ENCODE results near the gene TTC24.
"Not testable (repeated sequence)": the region's sequence is repeated elsewhere in the genome, so short reads cannot be mapped to it uniquely, and the experiment has no call there.

The TTC24 gene

DNA sequence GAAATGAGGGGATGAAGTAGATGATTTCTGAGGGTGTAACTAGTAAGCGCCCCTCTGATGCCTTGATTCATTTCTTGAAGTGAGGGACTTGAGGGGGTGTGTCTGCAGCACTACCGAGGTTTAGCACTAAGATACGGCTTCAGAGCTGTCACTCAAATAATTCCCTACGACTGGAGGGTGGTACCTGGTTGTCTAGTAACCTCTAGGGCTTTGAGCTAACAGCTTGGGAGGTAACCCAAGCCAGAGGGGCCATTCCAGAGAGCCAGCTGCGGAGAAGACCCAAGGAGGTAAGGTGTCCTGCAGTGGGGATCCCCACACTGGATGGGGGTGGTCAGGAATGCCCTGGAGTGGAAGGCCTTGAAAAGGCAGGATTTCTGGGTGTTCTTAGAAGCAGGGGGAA is at the start of gene TTC24:
TSS of gene TTC24 (plus strand) at position 252 of the 400 bp plus-strand sequence. CDS start 1,642 bp downstream, outside the sequence.
- DNase-seq = no peak

- DNase-seq = no peak
These were observed 49.5 kb upstream of the TTC24 start for GRCh38 chr1:156530006-156530405.

DNA sequence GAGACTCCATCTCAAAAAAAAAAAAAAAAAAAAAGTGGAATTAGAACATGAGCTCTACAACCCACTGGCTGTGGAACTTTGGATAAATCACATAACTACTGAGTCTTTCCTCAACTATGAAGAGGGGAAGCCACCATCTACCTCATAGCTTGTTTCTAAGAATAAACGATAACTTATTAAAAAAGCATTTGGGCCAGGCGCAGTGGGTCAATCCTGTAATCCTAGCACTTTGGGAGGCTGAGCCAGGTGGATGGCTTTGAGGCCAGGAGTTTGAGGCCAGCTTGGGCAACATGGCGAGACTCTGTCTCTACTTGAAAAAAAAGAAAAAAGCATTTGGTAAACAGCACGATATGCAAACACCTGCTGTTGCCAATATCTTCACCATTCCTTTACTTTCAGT is 47.1 kb upstream of the TTC24 start:
- DNase-seq = no peak

- DNase-seq = no peak
These were observed 45.8 kb upstream of the TTC24 start for GRCh38 chr1:156533568-156534220.

- DNase-seq = no peak
These were observed 45.0 kb upstream of the TTC24 start for GRCh38 chr1:156534424-156535060.

- no peak for DNase-seq
These were observed 42.5 kb upstream of the TTC24 start for GRCh38 chr1:156537027-156537426.

DNA sequence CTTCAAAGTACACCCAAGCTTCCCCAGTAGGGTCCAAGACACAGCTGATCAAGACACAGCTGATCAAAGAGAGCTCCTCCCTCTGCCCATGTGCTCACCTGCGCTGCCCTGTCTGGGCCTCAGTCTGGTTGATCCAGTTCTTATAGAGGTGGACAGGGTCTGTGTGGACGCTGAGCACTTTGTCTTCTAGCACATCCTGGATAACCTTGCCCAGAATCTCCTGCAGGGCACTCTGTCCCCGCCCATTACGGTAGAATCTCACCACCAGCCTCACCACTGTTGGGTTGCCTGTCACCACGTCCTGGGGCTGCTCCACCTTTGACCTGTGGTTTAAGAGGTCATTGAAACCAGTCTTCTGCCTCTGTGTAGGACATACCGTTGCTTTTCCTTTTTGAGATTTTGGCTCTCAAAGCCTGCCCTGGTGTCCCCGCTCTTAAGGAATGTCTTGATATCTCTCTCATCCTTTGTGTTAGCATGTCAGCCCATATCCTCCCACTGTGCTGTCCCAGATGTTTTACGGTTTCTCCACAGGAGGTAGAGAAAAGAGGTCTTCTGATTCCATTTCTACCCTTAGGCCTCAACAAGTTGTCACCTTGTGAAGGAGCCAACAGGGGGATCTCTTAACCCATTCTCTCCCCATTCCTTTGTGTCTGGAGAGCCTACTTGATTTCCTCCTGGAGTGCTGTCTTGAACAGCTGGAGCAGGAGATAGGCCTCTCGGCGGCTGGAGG is 40.6 kb upstream of the TTC24 start:
- DNase-seq = no peak

DNA sequence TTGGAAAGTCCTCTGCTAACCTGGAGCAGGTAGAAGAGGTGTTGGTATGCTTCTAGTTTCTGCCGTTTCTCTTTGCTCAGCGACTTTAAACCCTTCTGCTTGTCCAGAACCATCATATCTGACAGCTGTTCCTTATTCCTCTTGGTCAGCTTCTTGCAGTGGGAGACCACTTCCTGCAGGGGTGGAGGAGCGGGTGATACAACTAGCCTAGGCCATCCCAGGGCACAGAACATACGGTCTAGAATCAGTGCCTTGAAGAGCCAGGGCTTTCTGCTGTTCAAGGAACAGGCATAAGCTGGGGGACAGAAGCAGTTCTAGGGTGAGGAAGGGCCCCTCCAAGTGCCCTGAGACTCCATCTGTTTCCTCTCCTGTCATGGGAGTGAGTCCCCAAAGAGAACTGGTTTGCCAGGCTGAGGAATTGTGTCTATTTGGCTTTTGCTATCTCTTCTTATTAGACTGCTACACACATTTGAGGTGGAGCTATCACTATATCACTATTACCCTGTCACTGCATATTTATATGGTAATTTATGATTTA is 39.6 kb upstream of the TTC24 start:
- no peak for DNase-seq

DNA sequence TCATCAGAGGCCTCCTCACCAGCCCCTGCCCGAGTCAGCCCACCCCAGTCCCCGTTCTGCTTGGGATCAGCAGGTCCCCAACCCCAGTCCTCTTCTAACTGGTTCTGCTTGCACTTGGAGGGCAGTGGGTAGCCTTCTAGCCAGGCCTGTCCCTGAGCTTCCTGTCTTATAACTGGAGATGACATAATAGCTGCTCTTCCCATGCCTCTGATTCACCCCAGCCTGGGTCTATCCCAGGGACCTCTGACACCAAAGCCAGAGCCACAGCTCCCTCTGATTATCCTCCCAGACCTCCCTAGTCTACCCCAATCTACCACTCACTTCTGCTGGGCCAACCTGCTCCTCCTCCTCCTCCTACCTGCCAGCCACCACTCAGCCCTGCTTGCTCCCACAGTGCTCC is 38.6 kb upstream of the TTC24 start:
- no peak for DNase-seq

- DNase-seq = no peak
These were observed 36.5 kb upstream of the TTC24 start for GRCh38 chr1:156543066-156543465.

- no peak for DNase-seq
These were observed 34.9 kb upstream of the TTC24 start for GRCh38 chr1:156544592-156545102.

DNA sequence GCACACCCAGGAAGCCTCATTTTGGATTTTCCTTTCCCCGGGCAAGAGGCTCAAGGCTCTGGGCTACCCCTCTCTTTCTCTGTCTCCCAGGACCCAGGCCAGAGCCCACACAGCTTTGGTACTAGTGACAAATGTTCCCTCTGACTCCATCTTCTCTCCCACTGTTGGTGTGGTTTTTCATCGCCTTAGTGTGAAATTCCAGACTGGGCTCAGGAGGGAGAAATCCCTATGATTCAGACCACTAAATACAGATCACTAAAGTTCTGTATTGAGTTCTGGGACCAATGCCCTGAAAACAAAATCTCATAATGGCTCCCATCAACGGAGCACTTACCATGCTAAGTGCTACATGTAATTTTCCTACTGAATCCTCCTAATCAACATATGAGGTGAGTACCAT is 33.3 kb upstream of the TTC24 start:
- no peak for DNase-seq

DNA sequence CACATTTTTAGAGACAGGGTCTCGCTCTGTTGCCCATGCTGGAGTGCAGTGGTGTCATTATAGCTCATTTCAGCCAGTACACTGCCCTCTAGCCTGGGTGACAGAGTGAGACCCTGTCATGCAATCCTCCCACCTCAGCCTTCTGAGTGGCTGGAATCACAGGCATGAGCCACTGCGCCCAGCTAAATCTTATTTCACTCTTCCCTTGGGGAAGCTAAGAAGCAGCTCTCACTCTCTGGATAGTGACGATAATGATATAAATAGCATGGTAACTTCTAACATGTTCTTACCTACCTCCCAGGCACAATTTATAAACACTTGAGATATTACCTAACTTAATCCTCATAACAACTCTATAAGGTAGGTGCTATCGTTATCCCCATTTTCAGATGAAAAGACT is 32.1 kb upstream of the TTC24 start:
- DNase-seq = no peak

- no peak for DNase-seq
These were observed 31.5 kb upstream of the TTC24 start for GRCh38 chr1:156547982-156548381.

DNA sequence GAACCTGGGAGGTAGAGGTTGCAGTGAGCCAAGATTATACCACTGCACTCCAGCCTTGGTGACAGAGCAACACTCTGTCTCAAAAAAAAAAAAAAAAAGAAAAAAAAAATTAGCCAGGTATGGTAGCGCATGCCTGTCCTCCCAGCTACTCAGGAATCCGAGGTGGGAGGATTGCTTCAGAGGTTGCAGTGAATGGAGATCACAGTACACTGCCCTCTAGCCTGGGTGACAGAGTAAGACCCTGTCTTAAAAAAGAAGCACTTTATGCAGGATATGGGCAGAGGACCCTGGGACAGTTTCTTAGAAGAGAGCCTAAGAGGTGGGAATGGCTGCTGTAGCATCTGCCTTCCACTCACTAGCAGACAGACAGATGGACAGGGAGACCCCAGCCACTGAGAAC is 30.1 kb upstream of the TTC24 start:
- DNase-seq = no peak

- no peak for DNase-seq
These were observed 29.7 kb upstream of the TTC24 start for GRCh38 chr1:156549831-156550230.

- DNase-seq = no peak
These were observed 29.2 kb upstream of the TTC24 start for GRCh38 chr1:156550346-156550745.

DNA sequence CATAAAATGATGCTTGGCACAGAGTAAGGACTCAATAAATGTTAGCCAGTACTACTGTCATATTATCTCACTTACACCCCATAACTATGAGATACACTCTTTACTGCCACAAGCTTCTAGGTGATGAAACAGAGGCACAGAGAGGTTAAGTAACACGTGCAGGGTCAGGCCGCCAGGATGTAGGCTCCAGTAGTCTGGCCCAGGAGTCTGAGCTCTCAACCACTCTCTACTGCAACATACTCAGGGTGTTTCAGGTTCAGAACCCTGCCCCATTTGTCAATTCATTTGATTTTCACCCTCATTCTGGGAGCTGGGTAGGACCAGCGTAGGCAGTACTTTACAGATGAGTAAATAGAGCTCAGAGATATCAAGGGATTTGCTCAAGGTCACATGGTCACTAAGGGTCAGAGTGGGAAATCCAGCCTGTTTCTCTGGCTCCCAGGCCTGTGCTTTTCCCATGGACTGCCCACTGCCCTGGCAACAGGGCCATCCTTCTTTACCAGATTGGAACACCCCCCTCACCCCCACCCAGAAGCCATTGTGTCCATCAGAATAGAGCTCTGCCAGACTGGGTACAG is 28.4 kb upstream of the TTC24 start:
- no peak for DNase-seq

DNA sequence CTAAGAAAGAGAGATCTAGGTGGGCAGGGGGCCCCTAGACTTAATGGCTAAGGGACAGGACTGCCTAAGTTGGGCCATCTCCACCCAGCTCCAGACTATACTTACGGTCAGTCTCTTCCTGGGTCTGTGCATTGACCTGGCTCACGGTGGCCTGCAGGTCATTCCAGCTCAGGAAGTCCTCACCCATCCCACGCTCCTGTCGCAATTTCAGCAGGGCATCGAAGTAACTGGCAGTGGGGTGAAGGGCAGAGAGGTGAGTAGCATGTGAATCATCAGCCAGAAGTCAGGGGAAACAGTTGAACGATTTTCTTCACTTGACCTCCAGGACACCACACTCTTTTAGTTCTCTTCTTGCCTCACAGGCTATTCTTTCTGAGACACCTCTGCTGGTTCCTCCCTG is 27.7 kb upstream of the TTC24 start:
- no peak for DNase-seq

- no peak for DNase-seq
These were observed 27.0 kb upstream of the TTC24 start for GRCh38 chr1:156552518-156552917.

GRCh38 chr1:156552937-156553336 is 26.6 kb upstream of the TTC24 start:
- DNase-seq = not testable (repeated sequence)

GRCh38 chr1:156553860-156554485 is 25.6 kb upstream of the TTC24 start:
- no peak for DNase-seq

DNA sequence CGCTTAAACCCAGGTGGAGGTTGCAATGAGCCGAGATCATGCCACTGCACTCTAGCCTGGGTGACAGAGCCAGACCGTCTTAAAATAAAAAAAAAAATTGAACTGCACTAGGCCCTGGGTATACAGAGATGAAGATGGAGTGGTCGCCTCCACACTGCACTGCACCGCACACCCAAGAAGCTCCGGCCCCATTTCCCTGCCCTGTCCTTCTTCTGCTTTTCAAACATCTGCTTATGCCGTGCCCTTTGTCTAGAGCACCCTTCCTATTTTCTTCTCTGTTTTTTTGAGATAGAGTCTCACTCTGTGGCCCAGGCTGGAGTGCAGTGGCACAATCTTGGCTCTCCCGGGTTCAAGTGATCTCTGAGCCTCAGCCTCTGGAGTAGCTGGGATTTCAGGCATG is 24.6 kb upstream of the TTC24 start:
- no peak for DNase-seq

Data from NCI-H2081 treated with DMSO at 0.1 percent for 48 hours (cell line).